WERI-Rb-1 (cell line): ENCODE measurements around the gene EMILIN3.
A peak's percentile ranks its signal among the peaks of the same experiment; 100 is the strongest.

ENCODE experiments used
- DNase-seq: peaks from one replicate; pipeline ENCODE4 v3.0.0-alpha.2; 2020
- H3K27ac ChIP-seq: fragments of 250-450 bp; sonication (Bioruptor Pico); 2 replicates; pipeline ENCODE4 v1.5.1; 2020; ENCODE audit warnings: mild to moderate bottlenecking, moderate library complexity
- H3K27me3 ChIP-seq: fragments of 250-450 bp; sonication (Bioruptor Pico); 2 replicates; pipeline ENCODE4 v1.5.1; 2021; ENCODE audit warnings: mild to moderate bottlenecking, low read depth, moderate library complexity; ENCODE audit not compliant: insufficient read depth, severe bottlenecking
- H3K36me3 ChIP-seq: fragments of 250-450 bp; sonication (Bioruptor Pico); 2 replicates; pipeline ENCODE4 v1.5.1; 2020; ENCODE audit warnings: mild to moderate bottlenecking, moderate library complexity
- H3K4me3 ChIP-seq: 2 replicates; pipeline ENCODE4 v1.5.1; 2011; ENCODE audit warnings: low read depth, mild to moderate bottlenecking, control low read depth, low read length
- H3K9me3 ChIP-seq: fragments of 250-450 bp; sonication (Bioruptor Pico); 2 replicates; pipeline ENCODE4 v1.5.1; 2021; ENCODE audit warnings: mild to moderate bottlenecking, moderate library complexity; ENCODE audit not compliant: severe bottlenecking
- TF ChIP-seq, protein P1 (sequence below): IDR thresholded peaks from 2 replicates; pipeline ENCODE4 v1.5.1; 2011; ENCODE audit warnings: low read depth, mild to moderate bottlenecking, control low read depth, inconsistent platforms, low read length

Gene EMILIN3

DNA sequence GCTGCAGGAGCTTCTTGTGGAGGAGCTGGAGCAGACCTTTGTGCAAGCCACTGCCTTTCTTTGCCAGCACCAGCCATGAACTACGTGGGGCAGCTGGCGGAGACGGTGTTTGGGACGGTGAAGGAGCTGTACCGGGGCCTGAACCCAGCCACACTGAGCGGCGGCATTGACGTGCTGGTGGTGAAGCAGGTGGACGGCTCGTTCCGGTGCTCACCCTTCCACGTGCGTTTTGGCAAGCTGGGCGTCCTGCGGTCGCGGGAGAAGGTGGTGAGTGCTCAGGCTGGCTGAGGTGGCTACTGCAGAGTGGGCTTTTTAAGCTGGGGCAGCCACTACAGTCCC is 20.9 kb downstream of the EMILIN3 start:
- TF ChIP-seq, protein P1, sequence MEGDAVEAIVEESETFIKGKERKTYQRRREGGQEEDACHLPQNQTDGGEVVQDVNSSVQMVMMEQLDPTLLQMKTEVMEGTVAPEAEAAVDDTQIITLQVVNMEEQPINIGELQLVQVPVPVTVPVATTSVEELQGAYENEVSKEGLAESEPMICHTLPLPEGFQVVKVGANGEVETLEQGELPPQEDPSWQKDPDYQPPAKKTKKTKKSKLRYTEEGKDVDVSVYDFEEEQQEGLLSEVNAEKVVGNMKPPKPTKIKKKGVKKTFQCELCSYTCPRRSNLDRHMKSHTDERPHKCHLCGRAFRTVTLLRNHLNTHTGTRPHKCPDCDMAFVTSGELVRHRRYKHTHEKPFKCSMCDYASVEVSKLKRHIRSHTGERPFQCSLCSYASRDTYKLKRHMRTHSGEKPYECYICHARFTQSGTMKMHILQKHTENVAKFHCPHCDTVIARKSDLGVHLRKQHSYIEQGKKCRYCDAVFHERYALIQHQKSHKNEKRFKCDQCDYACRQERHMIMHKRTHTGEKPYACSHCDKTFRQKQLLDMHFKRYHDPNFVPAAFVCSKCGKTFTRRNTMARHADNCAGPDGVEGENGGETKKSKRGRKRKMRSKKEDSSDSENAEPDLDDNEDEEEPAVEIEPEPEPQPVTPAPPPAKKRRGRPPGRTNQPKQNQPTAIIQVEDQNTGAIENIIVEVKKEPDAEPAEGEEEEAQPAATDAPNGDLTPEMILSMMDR: no peak

DNA sequence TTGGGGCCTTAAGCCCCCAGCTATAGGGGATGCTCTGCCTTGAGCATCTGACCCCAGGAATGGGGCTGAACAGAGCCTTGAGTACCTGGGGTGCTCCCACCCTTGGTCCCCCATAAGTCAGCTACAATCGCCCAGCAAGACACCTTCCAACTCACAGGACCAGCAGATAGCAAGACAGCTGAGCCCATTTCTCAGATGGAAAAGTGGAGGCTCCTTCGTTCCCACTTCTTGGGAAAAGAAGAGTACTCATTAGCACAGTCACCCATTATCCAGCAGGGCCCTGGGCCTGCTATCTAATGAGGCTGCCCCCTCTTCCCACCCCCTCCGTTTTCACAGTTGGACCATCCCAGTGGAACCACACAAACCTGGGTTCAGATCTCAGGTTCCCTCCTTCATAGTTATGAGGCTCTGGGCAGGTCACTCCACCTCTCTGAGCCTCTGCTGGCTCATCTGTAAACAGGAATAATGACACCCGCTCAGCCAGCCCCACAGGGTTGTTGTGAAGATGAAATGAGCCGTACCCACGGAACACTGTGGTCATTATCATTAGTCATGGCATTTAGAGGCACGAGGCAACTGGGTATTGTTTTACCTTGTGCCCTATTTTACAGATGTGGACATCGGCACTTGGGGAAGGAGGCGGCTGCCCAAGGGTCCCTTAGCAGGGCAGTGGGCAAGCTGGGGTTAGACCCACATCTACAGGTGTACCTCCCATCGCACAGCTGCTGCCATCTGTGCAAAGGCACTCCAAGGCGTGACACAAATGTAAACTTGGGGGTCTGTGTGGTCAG is 21.5 kb downstream of the EMILIN3 start:
- TF ChIP-seq, protein P1: no peak
- Histone ChIP-seq H3K27ac (no peak overlapping the region), H3K36me3 (no peaks in the 10 kb centered on the region), H3K27me3 (no peaks in the 10 kb centered on the region), H3K9me3 (no peaks in the 10 kb centered on the region), H3K4me3 (no peak overlapping the region)
- no peak for DNase-seq

More for the DNA sequence above, 20.9 kb downstream of the EMILIN3 start:
- Histone ChIP-seq H3K4me3 (no peak overlapping the region), H3K27ac (no peak overlapping the region), H3K36me3 (no peaks in the 10 kb centered on the region), H3K9me3 (no peaks in the 10 kb centered on the region), H3K27me3 (no peaks in the 10 kb centered on the region)
- no peak for DNase-seq

DNA sequence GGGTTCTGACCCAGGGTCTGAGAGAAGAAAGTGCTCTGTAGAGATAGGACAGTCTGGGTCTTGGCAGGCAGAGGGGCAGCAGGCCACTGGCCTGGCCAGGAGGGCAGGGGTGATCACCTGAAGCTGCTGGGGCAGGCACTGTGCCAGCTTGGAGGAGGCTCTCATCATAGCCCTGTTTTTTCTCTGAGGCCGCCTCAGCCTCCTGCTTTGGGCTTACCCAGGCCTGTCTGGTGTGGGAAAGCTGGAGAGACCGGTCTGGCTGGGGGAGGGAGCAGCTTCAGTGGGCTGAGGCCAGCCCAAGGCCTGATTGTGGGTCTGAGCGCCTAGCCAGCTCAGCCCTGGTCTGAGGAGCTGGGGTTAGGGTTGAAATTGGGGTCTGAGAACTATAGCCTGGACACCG is 22.1 kb downstream of the EMILIN3 start:
- Histone ChIP-seq H3K27me3 (no peaks in the 10 kb centered on the region), H3K27ac (no peak overlapping the region), H3K9me3 (no peaks in the 10 kb centered on the region), H3K36me3 (no peaks in the 10 kb centered on the region), H3K4me3 (no peak overlapping the region)
- no peak for DNase-seq
- TF ChIP-seq, protein P1: no peak

GRCh38 chr20:41342474-41343464 is 23.8 kb downstream of the EMILIN3 start:
- TF ChIP-seq, protein P1: no peak
- Histone ChIP-seq H3K4me3 (no peak overlapping the region), H3K36me3 (no peaks in the 10 kb centered on the region), H3K27ac (no peak overlapping the region), H3K27me3 (no peaks in the 10 kb centered on the region), H3K9me3 (no peaks in the 10 kb centered on the region)
- DNase-seq: no peak

GRCh38 chr20:41340327-41341055 is 26.1 kb downstream of the EMILIN3 start, which contains the start of gene LPIN3:
LPIN3 (plus strand) TSS chr20:41340821; CDS start chr20:41345804, 4,983 bp downstream.
- TF ChIP-seq, protein P1: peak; percentile 37; the same call in 1 of the 2 replicates
- peak; percentile 91 for DNase-seq
- Histone ChIP-seq H3K36me3 (no peaks in the 10 kb centered on the region), H3K4me3 (peak within 1 kb of the TSS; percentile 39), H3K27me3 (no peaks in the 10 kb centered on the region), H3K9me3 (no peaks in the 10 kb centered on the region), H3K27ac (peak within 1 kb of the TSS; percentile 44)
